Effector CD8-positive, alpha-beta T cell (primary cell): ENCODE results near the gene FAM163A.
"Not testable (repeated sequence)": the region's sequence is repeated elsewhere in the genome, so short reads cannot be mapped to it uniquely, and the experiment has no call there.

Source experiments
- DNase-seq: peaks from one replicate; lab custom pipeline; 2025; lab: John Stamatoyannopoulos, UW

Gene FAM163A

DNA sequence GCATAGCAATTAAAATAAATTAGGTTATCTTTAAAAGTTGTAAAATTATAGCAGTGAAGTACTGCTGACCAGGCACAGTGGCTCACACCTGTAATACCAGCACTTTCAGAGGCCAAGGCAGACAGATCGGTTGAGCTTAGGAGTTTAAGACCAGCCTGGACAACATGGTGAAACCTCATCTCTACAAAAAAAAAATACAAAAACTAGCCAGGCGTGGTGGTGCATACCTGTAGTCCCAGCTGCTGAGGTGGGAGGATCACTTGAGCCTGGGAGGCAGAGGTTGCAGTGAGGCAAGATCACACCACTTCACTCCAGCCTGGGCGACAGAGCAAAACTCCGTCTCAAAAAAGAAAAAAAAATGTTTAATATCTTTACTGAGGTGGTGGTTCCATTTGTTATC is 112.7 kb downstream of the FAM163A start:
- DNase-seq, result not testable (repeated sequence)

GRCh38 chr1:179856296-179856695 is 113.2 kb downstream of the FAM163A start:
- no peak for DNase-seq

DNA sequence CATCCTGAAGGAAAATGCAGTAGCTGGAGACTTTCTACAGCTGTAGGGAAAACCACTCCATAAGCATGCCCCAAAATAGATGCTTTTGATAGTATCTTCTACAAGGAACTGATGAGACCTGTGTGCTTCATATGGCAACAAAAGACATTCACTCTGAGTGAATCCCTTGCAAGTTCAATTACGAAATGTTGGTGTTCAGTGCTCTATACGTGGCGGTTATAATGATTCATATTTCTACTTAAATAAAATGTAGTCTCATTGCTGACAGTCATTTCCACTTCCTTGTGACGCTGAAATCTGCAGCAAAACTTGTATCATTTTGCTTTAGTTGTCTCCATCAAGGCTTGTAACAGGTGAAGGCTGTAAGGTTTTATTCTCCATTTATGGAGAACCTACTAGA is 113.9 kb downstream of the FAM163A start:
- no peak for DNase-seq

DNA sequence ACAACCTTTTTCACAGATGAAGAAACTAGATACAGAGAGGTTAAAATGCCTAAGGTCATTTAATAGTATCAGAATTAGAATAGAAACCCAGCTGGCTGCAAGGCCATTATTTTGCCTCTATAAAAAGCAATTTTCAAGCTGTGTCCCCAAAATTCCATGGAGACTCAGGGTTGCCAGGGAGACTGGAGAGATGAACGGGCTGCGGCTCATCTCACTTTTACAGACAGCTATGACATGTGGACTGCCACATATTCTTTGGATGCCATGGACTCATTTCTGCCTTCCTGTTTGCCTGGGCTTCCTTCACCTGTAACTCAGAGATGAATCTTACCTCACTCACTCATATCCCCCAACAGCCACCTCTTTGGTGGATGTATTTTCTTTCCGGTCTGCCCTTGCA is 117.6 kb downstream of the FAM163A start:
- no peak for DNase-seq

DNA sequence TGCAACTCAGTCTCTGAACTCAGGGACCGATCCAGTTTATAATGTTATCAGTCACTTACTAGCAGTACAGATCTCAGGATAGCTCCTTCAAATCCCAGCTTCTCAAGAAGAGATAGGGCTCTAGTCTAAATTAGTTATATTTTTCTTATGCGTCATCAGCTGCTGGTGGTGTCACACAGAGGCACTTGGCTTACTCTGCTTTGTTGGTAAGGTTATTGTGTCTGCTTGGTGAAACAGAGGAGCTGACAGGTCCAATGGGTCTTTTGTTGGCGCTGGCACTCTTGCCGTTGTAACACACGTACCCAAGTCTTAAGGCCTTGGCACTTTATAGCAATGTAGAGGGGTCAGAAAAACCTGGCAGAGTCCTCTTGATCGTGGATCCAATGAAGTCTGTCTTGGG is 122.3 kb downstream of the FAM163A start:
- no peak for DNase-seq
